ENCODE results near the gene ENOX1.

Gene ENOX1

DNA sequence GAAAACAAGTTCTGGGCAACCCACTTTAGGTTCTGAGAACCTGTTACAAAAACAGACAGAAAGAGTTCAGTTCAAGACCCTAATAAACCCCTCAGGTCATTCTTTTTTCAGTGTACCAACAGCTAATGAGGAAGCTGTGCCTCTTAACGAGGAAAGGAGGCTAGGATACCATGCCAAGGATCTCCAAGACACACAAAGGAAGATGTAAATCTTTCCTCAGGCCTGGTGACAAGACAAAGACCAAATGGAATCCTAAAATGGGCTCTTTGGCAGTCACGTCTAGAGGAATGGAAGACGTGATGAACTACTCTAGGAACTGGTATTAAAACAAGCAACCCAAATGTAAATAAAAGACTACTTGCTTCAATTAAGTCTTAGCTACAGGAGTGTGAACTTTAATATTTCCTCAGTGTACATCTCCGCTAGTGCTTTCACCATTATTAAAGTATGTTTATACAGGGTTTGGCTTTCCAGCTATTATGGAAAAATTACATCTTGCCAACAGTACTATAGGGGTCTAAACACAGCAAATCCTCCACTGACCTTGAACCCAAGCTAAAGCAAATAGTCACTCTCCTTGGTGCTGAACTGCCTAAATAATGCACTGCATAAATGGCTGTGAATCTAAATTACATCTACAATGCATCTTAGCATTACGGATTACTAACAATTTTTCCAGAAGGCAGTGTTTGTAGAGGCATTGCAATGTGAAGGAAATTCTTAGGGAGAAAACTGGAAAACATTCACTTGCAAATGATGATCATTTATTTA, 42.3 kb downstream of the ENOX1 start:
- no peak for DNase-seq (ENCODE audit: low read depth in 2 of 2)

DNA sequence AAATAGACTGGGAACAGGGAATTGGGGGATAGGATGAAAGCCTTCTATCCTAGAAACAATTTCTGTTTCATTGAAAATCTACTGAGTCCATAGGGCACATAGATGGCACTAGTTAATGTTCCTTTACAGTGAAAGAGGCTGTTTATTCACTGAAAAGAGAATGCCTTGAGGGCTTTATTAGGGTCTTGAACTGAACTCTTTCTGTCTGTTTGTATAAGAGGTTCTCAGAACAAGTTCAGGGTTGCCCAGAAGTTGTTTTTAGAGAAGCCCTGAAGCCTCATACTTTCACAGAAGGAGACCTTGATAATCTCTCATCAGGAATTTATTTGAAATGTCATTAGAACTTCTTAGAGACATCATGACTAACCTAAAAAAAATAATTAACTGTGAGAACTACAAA, 43.9 kb downstream of the ENOX1 start:
- no peak for DNase-seq (ENCODE audit: low read depth in 2 of 2)

DNA sequence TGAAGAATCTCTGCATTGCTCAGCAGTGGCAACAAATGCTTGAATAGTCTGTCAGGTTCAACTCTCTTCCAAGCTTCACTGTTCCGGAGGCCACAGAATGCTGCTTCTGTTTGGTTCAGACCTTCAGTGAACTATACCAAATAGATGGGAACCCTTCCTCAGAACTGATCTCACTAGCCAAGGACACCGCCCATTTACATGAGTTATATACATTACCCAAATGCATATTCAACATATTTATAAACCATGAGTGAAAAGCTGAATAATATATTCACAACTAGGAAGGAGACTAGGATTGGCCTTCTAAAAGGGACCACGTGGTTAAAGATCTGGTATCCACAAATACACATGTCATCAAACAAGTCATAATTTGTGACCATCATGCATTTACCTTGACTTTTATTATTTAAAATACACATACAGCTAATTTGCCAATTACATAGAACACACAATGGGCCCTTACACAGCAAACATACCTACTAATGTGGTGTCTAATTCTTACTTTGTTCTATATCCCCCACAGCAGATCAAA, 49.3 kb downstream of the ENOX1 start:
- DNase-seq (ENCODE audit: low read depth in 2 of 2) = no peak

DNA sequence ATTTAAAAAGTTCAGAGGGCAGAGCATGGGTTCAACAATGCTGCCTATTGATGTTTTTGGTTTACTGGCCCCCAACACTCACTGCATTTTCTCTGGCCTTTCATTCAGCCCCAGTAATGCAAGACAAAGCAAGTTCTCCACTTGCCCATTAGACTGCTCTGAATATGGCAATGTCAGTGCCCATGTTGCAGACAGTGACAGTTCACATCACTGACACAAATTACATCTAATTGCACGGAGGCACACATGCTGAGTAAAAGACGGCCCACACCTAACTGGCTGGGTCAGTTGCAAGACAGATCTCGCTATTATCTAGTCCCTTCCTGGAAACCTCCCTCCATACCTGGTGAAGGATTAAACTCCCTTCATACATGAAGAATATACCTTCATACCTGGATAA, 54.0 kb downstream of the ENOX1 start:
- no peak for DNase-seq (ENCODE audit: low read depth in 2 of 2)

DNA sequence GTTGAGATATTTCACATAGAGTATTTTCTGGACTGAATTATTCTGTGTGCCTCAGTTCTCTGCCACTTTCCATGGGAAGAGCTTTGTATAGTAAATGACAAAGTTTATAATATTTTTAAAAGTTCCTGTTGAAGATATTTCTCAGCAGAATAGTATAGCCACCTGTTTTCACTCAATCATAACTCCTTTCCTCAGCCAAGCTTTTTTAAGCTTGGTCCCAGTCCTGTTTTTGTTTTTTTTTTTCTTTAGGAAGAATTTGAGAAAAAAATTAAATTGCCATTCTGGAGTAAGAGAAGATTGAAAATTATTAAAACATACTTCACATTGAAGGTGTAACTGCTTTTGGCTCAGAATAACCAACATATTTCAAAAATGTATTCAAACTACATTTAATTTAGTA, 55.5 kb downstream of the ENOX1 start:
- DNase-seq (ENCODE audit: low read depth in 2 of 2) = no peak

DNA sequence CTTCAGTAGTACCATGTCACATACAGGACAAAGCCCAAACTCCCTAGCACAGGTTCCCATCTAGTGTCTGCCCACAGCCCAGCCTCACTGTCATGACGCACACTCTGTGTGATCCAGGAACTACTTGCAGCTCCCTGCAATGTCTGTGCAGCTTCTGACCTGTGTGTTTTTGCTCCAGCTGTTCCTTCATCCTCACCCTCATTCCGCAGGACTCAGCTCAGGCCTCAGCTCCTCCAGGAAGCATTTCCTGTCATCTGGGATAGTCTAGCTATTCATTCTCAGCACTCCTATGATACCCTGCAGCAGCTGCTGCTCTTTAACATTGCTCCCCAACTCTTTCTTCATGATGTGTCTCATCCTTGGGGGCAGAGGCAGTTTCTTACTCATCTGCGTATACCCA, 56.1 kb downstream of the ENOX1 start:
- peak; percentile 32 to 39 for DNase-seq (ENCODE audit: low read depth in 2 of 2)

DNA sequence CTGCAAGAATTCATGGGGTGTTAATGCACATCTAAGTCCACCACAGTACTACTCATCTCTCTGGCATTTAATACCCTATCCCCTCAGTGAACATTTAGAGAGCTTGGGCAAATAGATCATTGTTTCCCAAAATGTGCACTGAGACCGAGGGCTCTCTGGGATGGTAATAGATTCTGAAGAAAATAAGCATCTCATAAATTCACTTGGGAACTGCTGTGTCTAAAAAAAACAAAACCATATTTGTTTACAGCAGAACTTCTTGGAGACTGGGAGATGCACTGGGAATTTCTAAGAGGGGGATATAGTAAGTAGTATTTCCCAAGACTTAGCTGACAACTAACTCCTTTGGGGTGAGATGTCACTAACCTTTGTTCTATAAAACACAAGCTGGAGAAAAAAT, 58.4 kb downstream of the ENOX1 start:
- DNase-seq (ENCODE audit: low read depth in 2 of 2) = no peak

DNA sequence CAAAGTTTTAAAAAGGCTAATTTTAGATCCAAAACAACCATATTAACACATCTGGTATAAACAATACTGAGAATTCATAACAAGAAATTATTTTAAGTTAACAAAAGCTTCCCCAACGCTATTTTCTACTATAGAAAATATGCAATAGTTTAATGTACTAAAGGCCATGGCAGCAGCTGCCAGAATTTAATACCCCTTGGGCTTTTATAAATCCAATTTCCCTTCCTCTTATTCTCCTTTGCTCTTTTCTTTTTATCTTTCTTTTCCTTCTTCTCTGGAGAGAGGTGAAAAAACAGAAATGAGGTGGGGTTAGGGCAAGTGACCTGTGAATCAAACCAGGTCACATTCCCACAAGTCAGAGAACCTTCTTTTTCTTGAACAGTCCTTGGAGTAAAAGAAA, 58.9 kb downstream of the ENOX1 start:
- no peak for DNase-seq (ENCODE audit: low read depth in 2 of 2)

DNA sequence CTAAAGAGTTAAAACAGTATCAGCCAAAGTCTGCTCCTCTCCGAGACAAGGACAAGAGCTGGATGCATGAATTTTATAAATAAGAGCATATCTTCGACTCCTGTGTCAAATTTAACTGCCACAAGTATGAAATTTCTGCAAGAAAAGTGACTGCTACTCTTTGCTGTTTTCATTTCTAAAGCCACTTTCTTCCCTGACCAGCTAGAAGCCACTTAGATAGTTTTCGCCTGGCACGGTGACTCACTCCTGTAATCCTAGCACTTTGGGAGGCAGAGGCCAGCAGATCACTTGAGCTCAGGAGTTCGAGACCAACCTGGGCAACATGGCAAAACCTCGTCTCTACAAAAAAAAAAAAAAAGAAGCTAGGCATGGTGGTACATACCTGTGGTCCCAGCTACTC, 61.3 kb downstream of the ENOX1 start:
- DNase-seq (ENCODE audit: low read depth in 2 of 2) = no peak

DNA sequence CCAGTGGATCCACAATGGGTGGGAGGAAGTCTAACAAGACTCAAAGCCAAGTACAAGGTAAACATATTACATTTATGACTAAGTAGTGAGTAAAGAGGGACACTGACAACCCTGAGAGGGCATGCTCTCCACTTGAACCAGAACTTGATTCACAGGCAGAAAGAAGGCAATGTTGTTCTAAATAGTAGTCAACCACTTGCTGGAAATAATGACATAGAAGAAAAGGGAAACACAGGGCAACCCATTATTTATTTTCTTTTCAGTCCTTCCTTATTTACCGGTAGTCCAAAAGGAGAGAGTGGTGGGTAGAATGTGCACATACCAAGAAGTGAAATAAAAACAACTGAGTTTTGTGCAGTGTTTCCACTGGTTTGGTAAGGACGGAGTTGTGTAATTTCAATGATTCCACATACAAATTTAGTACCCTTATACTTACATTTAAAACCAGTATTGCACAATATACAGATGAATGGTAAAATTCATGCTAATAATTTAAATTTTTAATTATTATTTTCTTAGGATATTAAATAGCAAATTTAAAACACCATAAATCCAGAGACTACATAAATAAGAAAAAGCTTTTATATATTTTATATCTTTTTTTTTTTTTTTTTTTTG, 65.9 kb downstream of the ENOX1 start:
- DNase-seq (ENCODE audit: low read depth in 2 of 2) = no peak

DNA sequence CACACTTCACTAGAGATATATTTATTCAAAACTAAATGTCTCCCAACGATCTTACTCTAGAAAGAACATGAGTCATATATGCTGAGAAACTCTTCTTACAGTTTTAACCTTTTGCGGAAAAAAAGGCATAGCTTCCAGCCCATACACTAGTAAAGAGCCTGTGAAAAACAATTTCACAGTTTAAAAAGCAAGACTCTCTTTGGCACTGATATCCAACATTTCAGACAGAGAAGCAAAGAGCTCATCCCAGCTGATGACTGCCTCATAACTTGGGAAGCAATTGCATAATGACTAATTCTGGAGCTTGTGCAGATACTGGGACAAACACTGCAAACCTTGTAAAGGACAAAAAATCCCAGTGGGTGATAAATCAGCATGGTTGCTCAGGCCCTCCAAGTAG, 88.0 kb downstream of the ENOX1 start:
- peak; percentile 32 for DNase-seq (ENCODE audit: low read depth in 2 of 2)

DNA sequence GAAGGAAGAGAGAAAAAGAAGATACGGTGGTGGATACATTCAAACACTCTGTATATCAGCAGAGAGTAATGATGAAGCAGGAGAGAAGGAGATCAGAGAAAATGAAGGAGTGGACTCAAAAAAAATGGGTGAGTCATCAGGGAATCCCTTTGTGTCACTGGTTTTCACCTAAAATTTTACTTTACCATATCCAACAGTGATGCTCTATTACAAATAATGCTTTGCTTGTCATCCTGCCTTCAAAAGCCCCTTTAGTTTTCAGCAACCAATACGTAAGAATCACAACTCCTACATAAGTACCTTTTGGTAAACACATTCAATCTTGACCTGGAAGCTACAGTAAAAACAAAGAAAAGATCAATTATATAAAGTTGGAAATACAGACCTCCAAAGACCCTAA, 88.8 kb downstream of the ENOX1 start:
- no peak for DNase-seq (ENCODE audit: low read depth in 2 of 2)

DNA sequence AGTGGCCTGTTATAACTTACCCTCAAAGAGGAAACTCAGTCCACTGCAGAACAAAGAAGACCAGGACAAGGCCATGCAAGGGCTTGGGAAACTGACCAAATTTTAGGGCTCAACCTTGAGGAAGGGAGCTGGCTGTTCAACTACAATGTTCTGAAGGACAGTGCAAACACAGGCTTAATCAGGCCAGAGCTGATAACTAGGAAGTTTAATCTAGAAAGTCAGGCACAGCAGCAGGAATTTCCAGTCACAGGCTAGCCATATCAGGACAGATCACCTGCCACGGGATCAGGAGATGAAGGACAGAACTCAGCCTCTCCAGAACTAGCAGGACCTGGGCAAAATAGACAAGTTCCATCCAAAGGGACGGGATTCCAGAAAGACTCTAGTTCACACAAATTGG, 89.4 kb downstream of the ENOX1 start:
- no peak for DNase-seq (ENCODE audit: low read depth in 2 of 2)

DNA sequence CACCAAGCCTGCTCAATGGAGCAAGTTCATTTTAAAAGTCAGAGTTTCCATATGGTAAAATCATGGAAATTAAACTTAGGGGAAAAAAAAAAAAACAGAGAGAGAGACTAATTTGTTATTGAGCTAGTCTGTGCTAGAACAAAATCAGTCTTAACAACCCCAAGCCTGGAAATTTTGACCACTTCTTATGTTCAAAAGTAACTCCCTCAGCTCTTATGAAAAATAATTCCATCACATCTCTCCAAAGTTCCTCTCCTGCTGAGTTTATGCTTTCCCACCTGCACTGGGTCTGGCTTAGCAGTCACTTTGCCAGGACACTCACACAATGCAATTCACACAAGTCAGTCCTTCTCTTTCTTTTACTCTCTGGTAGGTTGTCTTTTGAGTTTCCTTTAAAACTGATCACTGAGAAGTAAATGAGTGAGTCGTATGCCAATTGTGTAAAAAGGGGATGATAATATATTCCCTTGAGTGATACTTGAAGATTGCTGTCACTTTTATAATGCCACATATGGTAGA, 92.6 kb downstream of the ENOX1 start:
- DNase-seq (ENCODE audit: low read depth in 2 of 2) = no peak

DNA sequence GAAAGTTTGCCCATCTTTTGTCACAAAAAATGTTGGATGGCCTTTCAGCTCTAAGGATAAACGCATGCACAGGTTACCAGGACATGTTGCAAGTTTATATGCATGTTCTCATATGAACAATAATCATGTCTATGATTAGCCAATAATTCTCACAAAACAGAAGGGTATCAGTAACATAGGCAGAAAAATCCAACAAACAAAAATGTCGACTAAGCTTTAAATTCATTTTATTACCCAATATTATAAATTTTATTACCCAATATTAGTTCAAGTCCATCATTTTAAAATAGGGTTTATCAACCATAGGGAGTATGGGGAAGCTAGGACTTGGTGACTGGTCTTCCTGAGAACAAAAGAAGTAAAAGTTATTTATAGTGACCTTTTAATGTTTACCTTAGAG, 93.1 kb downstream of the ENOX1 start:
- no peak for DNase-seq (ENCODE audit: low read depth in 2 of 2)

DNA sequence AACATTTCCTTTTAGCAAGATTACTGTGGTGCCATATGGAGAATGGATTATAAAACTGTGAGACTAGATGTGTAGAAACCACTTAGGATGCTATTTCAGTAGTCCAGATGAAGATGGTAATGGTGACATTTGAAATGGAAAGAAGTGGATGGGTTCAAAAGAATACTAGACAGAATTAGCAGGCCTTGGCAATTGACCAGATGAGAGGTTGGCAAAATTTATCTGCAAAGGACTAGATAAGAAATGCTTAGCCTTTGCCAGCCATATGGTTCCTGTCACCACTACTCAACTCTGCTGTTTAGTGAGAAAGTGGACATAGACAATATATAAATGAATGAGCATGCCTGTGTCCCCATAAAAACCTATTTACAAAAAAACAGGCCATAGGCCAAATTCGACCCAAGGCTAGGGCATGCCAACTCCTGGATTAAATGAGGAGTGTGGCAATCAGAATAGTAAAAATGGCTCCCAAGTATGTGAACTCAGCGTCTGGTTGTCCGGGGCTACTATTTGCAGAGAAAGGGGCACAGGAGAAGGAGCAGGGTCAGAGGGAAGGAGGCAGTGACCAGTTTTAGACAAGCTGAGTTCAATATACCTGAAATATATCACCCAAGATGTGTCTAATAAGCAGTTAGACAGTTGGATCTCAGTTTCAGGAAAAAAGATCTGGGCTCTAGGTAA, 98.4 kb downstream of the ENOX1 start:
- DNase-seq (ENCODE audit: low read depth in 2 of 2) = no peak

DNA sequence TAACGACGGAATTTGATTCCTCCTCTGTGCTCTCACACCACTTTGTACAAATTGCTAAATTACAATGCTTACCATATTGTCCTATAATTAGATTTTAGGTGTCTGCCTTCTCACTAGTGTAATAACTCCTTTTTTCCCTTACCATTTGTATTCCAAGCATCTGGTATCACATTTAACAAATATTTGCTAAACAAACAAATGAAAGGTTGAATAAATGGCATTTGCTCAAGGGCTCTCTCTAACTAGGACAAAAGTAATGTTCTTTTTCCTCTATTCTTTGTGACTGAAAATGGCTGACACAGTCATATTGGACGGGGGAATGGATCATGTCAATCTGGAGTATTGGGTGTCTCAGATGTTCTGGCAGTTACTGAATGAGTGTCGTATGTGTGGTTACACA, 99.7 kb downstream of the ENOX1 start:
- no peak for DNase-seq (ENCODE audit: low read depth in 2 of 2)

DNA sequence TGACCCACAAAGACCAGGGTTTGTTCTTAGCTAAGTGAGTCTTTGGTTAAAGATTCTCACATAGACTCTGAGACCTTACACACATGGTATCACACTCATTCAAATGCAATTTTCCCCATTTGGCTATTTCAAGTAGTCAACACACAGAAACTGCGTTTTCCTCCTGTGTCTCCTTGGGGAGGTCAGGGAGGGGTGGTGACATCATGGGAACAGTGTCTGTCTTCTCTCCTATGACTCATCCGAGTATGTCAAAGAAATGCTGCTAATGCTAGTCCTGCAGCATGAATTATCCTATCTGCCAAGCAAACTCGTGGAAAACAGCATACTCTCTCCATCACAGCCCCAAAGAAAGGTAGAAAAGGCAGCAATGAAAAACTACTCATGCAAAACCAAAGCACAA, 100.2 kb downstream of the ENOX1 start:
- peak; percentile 59 to 67 for DNase-seq (ENCODE audit: low read depth in 2 of 2)

DNA sequence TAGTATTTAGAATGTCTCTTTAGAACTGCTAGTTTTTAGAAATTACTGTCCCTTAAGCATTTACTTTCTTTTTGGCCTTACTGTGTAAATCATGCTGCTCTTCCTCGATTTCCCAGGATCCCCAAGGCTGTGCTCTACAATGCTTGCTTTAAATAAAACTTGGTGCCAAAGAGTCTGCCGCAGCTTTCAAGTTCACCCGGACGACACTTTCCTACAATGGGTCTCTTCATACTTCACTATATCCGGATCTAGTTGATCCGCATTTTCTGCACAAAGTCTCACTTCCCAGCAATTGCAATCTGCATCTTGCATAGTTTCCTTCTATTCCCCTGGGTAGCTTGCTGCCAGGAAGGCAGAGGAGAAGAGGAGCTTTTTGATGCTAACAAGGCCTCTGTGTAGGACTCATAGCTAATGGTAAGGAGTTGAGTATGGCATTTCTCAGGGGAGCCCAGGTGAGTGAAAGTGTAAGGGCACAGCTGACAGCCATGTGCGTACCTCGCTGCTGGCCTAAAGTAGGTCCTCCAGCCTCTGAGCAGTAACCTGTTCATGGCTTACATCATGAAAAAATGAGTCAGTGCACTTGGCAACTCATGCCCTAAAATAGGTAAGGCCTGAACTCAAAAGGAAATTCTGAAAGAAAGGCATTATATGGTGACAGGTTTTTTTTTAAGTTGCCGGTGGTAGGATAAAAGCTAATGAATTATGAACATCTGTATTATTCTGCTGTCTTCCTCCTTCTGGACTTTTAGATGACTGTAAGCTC, 101.6 kb downstream of the ENOX1 start:
- no peak for DNase-seq (ENCODE audit: low read depth in 2 of 2)

DNA sequence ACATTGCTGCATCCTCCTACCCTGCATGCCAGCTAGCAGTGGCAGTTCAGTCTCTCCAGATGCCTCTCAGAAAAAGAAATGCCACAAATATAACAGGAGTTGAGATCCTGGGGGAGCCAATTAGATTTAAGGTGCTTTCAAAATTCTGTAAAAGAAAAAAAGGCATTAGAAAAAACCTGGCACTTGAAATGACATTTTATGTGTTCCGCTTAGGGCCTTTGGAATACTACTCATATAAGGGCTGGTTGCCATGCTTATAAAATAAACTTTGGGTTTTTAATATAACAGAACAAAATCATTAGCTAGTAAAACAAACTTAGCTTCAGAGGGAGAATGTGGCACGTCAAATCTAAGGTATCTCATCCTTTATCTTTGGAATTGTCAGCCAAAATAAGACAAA, 104.1 kb downstream of the ENOX1 start:
- no peak for DNase-seq (ENCODE audit: low read depth in 2 of 2)

DNA sequence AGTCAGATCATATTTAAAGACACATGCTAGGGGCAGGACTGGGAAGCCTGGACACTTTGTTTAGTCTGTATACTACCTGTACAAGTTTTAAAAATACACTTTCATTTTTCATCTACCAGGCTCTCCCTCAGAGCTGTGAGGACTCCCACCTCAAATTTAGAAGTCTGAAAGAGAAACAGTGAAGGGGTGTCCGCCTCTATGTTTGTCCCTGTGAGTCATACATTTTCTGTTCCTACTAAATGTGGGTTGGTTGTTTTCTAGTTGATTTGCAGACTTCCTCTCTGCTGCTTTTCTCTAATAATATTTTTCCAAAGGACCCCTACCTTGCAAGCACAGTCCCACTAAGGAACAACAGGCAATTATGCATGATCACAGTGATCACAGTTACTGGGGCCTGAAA, 110.5 kb downstream of the ENOX1 start:
- DNase-seq (ENCODE audit: low read depth in 2 of 2) = no peak

DNA sequence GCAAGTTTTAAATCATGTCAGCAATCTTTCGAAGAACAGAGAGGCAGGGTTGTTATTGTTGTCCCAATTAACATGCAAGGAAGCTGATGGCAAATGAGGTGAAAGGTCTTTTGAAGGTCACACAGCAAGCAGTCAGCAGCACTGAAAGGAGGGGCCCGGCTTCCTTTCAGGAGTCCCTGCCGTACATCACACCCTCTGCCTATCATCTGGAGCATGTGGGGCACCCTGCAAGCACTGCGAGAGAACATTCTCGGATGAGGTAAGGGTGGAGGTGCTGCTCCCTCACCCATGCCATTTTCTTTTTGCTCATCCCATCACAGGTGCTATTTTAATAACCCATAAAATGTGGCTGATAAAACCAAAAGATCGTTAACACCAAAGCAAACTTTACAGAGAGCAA, 111.2 kb downstream of the ENOX1 start:
- no peak for DNase-seq (ENCODE audit: low read depth in 2 of 2)
